Measurements from ENCODE around the gene ANAPC16. TPM values are rescaled to one million over a fixed set of nuclear protein-coding genes. Genes with fewer than 3 reads are reported as not detected.
A peak's percentile ranks its signal among the peaks of the same experiment; 100 is the strongest.
"Not testable (repeated sequence)": the region's sequence is repeated elsewhere in the genome, so short reads cannot be mapped to it uniquely, and the experiment has no call there.

ANAPC16 gene
- total and polyA plus RNA-seq, 2 donors: 82.4 to 157 TPM

- no peak for DNase-seq (ENCODE audit: extremely low spot score)
- no peak overlapping the region for H3K27ac ChIP-seq (ENCODE audit: low read depth)
- 92% methylated on average over 8 of the region's 8 CpGs for WGBS
- H3K4me1 ChIP-seq (ENCODE audit: insufficient read depth): peaks cover 4% of the 10 kb centered on the region
- no peaks in the 10 kb centered on the region for H3K36me3 ChIP-seq (ENCODE audit: insufficient read depth)
- no peak overlapping the region for H3K4me3 ChIP-seq (ENCODE audit: low read depth, low read length)
These were observed 26.0 kb downstream of the ANAPC16 start for GRCh38 chr10:72241691-72242252.

GRCh38 chr10:72242675-72243074, 26.9 kb downstream of the ANAPC16 start:
- Histone ChIP-seq H3K36me3 (ENCODE audit: insufficient read depth) (no peaks in the 10 kb centered on the region), H3K4me1 (ENCODE audit: insufficient read depth) (peaks cover 5% of the 10 kb centered on the region)

DNA sequence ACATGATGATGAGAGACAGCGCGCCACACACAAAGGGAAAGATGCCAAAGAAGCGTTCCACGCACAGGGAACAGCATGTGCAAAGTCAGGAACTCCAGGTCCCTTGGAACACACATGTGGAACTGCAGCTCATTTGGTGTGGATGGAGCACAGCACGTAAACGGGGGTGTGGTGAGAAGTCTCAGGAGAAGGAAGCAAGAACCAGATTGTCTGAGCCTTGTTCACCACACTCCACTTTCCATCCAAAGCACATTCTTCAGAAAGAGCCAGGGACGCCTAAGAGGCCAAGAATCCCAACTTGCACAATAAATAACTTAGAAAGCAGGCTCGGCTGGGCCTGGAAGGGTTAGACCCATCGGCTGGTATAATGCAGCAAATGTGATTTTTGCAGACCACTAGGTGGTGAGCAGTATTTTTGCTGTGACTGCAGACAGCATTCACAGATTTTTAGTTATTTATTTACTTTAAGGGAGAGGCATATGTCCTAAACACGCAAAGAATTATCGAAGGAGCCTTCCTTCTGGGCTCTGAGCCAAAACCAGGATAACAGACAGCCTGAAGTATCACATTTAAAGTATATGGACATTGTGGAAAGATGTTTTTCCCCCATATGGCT, 28.1 kb downstream of the ANAPC16 start:
- no peak for DNase-seq (ENCODE audit: extremely low spot score)
- 37% methylated on average over 11 of the region's 11 CpGs for WGBS
- no peak overlapping the region for H3K4me3 ChIP-seq (ENCODE audit: low read depth, low read length)
- H3K4me1 ChIP-seq (ENCODE audit: insufficient read depth): peaks cover 5% of the 10 kb centered on the region
- no peaks in the 10 kb centered on the region for H3K36me3 ChIP-seq (ENCODE audit: insufficient read depth)
- peak overlapping the region; percentile 66 for H3K27ac ChIP-seq (ENCODE audit: low read depth)

More at GRCh38 chr10:72242675-72243074, 26.9 kb downstream of the ANAPC16 start:
- WGBS: 70% methylated on average over 4 of the region's 4 CpGs
- Histone ChIP-seq H3K27ac (ENCODE audit: low read depth) (no peak overlapping the region), H3K4me3 (ENCODE audit: low read depth, low read length) (no peak overlapping the region)
- no peak for DNase-seq (ENCODE audit: extremely low spot score)

DNA sequence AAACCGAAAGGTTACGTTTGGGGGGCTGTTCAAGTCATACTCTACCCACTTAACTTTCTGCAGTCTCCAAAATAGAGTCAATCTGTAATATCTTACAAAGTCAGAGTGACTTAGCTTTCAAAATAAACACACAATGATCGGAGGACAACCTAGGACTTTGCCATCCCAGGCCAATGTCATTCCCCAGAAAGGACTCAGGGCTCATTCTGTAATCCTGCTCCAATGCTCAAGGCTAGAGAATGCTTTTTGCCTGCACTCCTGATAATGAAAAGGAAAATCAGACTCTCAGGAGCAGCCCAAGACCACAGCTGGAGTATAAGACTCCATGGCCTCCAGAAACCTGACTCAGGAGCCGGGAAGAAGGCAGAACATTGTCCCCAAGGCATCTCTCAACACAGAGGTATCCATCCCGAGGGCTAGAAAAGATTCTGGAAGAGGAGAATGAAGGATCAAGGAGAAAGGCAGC, 28.8 kb downstream of the ANAPC16 start:
- H3K36me3 ChIP-seq (ENCODE audit: insufficient read depth): no peaks in the 10 kb centered on the region
- H3K27ac ChIP-seq (ENCODE audit: low read depth): peak overlapping the region; percentile 85
- H3K4me3 ChIP-seq (ENCODE audit: low read depth, low read length): no peak overlapping the region
- H3K4me1 ChIP-seq (ENCODE audit: insufficient read depth): peaks cover 5% of the 10 kb centered on the region
- no peak for DNase-seq (ENCODE audit: extremely low spot score)
- 34% methylated on average over 5 of the region's 5 CpGs for WGBS

- WGBS: 10% methylated on average over 3 of the region's 3 CpGs
- Histone ChIP-seq H3K4me1 (ENCODE audit: insufficient read depth) (peaks cover 5% of the 10 kb centered on the region), H3K36me3 (ENCODE audit: insufficient read depth) (no peaks in the 10 kb centered on the region), H3K27ac (ENCODE audit: low read depth) (peak overlapping the region; percentile 28), H3K4me3 (ENCODE audit: low read depth, low read length) (no peak overlapping the region)
- DNase-seq (ENCODE audit: extremely low spot score): no peak
These were observed 30.2 kb downstream of the ANAPC16 start for GRCh38 chr10:72245949-72246525.

GRCh38 chr10:72248468-72249151, 32.8 kb downstream of the ANAPC16 start:
- 14% methylated on average over 10 of the region's 10 CpGs for WGBS
- no peak for DNase-seq (ENCODE audit: extremely low spot score)
- H3K4me1 ChIP-seq (ENCODE audit: insufficient read depth): peaks cover 5% of the 10 kb centered on the region
- no peaks in the 10 kb centered on the region for H3K36me3 ChIP-seq (ENCODE audit: insufficient read depth)
- no peak overlapping the region for H3K4me3 ChIP-seq (ENCODE audit: low read depth, low read length)
- peak overlapping the region; percentile 92 for H3K27ac ChIP-seq (ENCODE audit: low read depth)

DNA sequence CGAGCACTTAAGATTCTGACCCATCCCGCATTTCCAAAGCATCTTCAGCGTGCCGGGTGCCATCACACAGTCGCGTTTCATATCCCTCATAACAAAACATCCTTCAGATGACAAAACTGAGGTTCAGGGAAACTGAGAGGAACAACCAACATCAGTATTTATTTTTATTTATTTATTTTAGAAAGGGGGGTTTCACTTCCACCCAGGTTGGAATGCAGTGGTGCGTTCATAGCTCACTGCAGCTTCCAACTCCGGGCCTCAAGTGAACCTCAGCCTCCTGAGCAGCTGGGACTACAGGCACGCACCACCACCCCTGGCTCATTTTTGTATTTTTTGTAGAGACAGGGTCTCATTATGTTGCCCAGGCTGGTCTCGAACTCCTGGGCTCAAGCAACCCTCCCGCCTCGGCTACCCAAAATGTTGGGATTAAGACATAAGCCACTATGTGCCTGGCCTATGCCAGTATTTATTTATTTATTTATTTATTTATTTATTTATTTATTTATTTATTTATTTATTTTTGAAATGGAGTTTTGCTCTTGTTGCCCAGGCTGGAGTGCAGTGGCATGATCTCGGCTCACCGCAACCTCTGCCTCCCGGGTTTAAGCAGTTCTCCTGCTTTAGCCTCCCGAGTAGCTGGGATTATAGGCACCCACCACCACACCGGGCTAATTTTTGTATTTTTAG, 33.5 kb downstream of the ANAPC16 start:
- H3K4me1 ChIP-seq (ENCODE audit: insufficient read depth); H3K4me3 ChIP-seq (ENCODE audit: low read depth, low read length); DNase-seq (ENCODE audit: extremely low spot score); H3K36me3 ChIP-seq (ENCODE audit: insufficient read depth): not testable (repeated sequence)
- WGBS: 91% methylated on average over 17 of the region's 17 CpGs
- H3K27ac ChIP-seq (ENCODE audit: low read depth): peak overlapping the region; percentile 92

DNA sequence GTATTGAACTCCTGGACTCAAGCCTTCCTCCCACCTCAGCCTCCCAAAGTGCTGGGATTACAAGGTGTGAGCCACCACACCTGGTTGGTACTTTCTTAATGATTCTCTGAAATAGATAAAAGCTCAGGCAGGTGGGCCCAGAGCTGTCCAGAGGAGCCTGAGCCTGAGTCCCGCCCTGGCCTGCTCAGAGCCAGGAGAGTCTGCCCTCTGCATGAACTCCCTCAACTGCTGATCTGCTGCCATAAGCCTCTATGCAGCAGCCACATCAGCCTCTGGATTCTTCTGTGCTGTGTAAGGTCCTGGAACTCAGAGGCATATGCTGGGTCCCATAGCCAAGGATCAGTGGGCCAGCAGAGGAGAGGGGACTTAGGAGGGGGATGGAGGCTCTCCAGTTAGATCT, 34.9 kb downstream of the ANAPC16 start:
- Histone ChIP-seq H3K4me1 (ENCODE audit: insufficient read depth) (peaks cover 2% of the 10 kb centered on the region), H3K27ac (ENCODE audit: low read depth) (no peak overlapping the region), H3K4me3 (ENCODE audit: low read depth, low read length) (no peak overlapping the region), H3K36me3 (ENCODE audit: insufficient read depth) (no peaks in the 10 kb centered on the region)
- 36% methylated on average over 1 of the region's 1 CpG for WGBS
- DNase-seq (ENCODE audit: extremely low spot score): no peak

DNA sequence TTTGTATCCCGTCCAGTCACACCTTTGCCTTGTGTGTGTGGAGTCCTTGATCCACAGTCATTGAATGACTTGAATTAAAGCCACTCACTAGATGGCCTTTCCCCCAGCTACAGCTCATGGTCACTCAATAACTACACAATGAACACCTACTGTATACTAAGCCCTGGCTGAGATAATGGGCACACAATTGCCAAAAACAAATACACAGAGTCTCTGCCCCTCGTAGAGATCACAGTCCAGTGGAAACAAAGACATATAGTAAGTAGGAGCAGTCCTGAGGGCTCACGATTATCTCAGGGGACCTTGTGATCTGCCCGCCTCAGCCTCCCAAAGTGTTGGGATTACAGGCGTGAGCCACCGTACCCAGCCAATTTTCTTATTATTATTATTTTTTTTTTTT, 35.8 kb downstream of the ANAPC16 start:
- DNase-seq (ENCODE audit: extremely low spot score): no peak
- Histone ChIP-seq H3K36me3 (ENCODE audit: insufficient read depth) (no peaks in the 10 kb centered on the region), H3K4me1 (ENCODE audit: insufficient read depth) (peaks cover 2% of the 10 kb centered on the region), H3K27ac (ENCODE audit: low read depth) (no peak overlapping the region), H3K4me3 (ENCODE audit: low read depth, low read length) (no peak overlapping the region)
- 93% methylated on average over 6 of the region's 6 CpGs for WGBS

- 73% methylated on average over 3 of the region's 3 CpGs for WGBS
- Histone ChIP-seq H3K4me3 (ENCODE audit: low read depth, low read length) (no peak overlapping the region), H3K27ac (ENCODE audit: low read depth) (peak overlapping the region; percentile 24), H3K4me1 (ENCODE audit: insufficient read depth) (no peaks in the 10 kb centered on the region), H3K36me3 (ENCODE audit: insufficient read depth) (no peaks in the 10 kb centered on the region)
- no peak for DNase-seq (ENCODE audit: extremely low spot score)
These were observed 37.2 kb downstream of the ANAPC16 start for GRCh38 chr10:72252972-72253371.

GRCh38 chr10:72253578-72253977, 37.8 kb downstream of the ANAPC16 start:
- no peak for DNase-seq (ENCODE audit: extremely low spot score)
- Histone ChIP-seq H3K36me3 (ENCODE audit: insufficient read depth) (no peaks in the 10 kb centered on the region), H3K4me3 (ENCODE audit: low read depth, low read length) (no peak overlapping the region), H3K4me1 (ENCODE audit: insufficient read depth) (no peaks in the 10 kb centered on the region), H3K27ac (ENCODE audit: low read depth) (peak overlapping the region; percentile 43)
- WGBS: 85% methylated on average over 7 of the region's 7 CpGs

DNA sequence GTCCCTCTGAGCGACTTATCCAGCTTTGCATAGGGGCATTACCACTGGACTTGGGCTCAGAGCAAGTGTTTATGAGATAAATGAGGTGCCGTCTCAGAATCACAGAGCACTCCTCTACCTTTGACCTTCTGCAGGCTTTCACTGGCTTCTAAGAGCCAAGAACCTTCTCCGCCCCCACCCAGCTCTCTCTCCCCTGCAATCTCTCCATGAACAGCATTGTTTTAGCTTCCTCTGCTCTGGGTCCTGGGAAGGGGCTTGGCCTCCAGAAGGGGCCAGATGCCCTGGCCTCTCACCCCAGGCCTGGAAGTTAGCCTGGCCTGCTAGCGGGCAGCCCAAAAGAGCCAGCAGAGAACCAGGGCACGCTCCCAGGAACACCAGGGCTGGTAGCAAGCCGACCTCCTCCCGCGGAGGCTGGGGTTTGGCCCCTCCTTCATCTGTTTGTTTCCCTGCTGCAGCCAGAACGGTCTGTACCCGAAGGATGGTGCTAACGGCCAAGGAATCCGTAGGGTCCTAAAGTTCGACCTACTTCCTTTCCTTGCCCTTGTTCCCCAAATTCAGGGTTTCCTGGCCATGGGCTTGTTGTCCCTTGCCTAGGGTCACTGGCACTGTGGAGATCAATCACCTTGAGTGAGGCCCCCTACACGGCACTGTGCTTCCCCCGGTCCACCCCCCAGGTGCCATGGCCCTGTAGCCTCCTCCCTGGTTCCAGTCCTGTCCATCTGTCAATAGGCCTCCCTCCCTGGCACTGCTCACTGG, 39.2 kb downstream of the ANAPC16 start:
- Histone ChIP-seq H3K4me1 (ENCODE audit: insufficient read depth) (no peaks in the 10 kb centered on the region), H3K4me3 (ENCODE audit: low read depth, low read length) (no peak overlapping the region), H3K36me3 (ENCODE audit: insufficient read depth) (no peaks in the 10 kb centered on the region), H3K27ac (ENCODE audit: low read depth) (peak overlapping the region; percentile 92)
- no peak for DNase-seq (ENCODE audit: extremely low spot score)
- WGBS: 9% methylated on average over 15 of the region's 15 CpGs

Data from urinary bladder (tissue), 4 donors.